Karpas-422 (cell line): ENCODE data around the gene FAM53B. TPM values are rescaled to one million over a fixed set of nuclear protein-coding genes. Genes with fewer than 3 reads are reported as not detected.

Source experiments
- DNase-seq: peaks from one replicate; pipeline ENCODE4 v3.0.0-alpha.2; 2015
- H2AFZ ChIP-seq: fragments of 200-600 bp; sonication (generic); 2 replicates; pipeline ENCODE4 v1.6.1; 2014; ENCODE audit warnings: antibody characterized with exemption, low read length, mixed read lengths
- H3K27ac ChIP-seq: fragments of 200-600 bp; sonication (generic); 2 replicates; pipeline ENCODE4 v1.5.1; 2014; ENCODE audit warnings: mild to moderate bottlenecking, low read length, moderate library complexity
- H3K27me3 ChIP-seq: fragments of 200-600 bp; sonication (generic); 2 replicates; pipeline ENCODE4 v1.6.1; 2014; ENCODE audit warnings: low read length, mixed read lengths
- H3K36me3 ChIP-seq: fragments of 200-600 bp; sonication (generic); 2 replicates; pipeline ENCODE4 v1.6.1; 2014; ENCODE audit warnings: low read length, mixed read lengths; ENCODE audit not compliant: insufficient read depth
- H3K4me1 ChIP-seq: fragments of 200-600 bp; sonication (generic); 2 replicates; pipeline ENCODE4 v1.6.1; 2014; ENCODE audit warnings: mild to moderate bottlenecking, low read length, mixed read lengths
- H3K4me2 ChIP-seq: fragments of 200-600 bp; sonication (generic); 2 replicates; pipeline ENCODE4 v1.6.1; 2014; ENCODE audit warnings: low read length, low read depth, mild to moderate bottlenecking; ENCODE audit not compliant: poor library complexity, severe bottlenecking
- H3K4me3 ChIP-seq: fragments of 200-600 bp; sonication (generic); 2 replicates; pipeline ENCODE4 v1.5.1; 2014; ENCODE audit warnings: mild to moderate bottlenecking, antibody characterized with exemption, low read length, mixed read lengths
- H3K79me2 ChIP-seq: fragments of 200-600 bp; sonication (generic); 2 replicates; pipeline ENCODE4 v1.6.1; 2014; ENCODE audit warnings: mild to moderate bottlenecking, low read length, mixed read lengths
- H3K9ac ChIP-seq: fragments of 200-600 bp; sonication (generic); 2 replicates; pipeline ENCODE4 v1.6.0; 2014; ENCODE audit warnings: low read length
- H3K9me2 ChIP-seq: fragments of 200-600 bp; sonication (generic), shearing (Covaris generic); replicated peaks from 2 replicates; pipeline ENCODE4 v1.6.0; 2014; ENCODE audit warnings: mild to moderate bottlenecking, low read length, moderate library complexity; ENCODE audit not compliant: insufficient read depth
- H3K9me3 ChIP-seq: fragments of 300-700, 200-600 bp; sonication (generic); 2 replicates; pipeline ENCODE4 v1.6.1; 2014; ENCODE audit warnings: low read length, mixed read lengths
- H4K20me1 ChIP-seq: fragments of 200-600 bp; sonication (generic); 2 replicates; pipeline ENCODE4 v1.6.1; 2014; ENCODE audit warnings: mild to moderate bottlenecking, antibody characterized with exemption, low read length, low read depth; ENCODE audit not compliant: insufficient read depth
- total RNA-seq: library from RNA; depleted of rRNA; stranded (reverse); fragments of >200 nt; shearing (Covaris generic); gene quantifications from 2 replicates; pipeline ENCODE4 v1.2.3, GENCODE V29; 2014; ENCODE audit warnings: low replicate concordance

The FAM53B gene
- total RNA-seq, 1 experiment from 2014 or later = 72.5 TPM

GRCh38 chr10:124599588-124600050 lies 144.6 kb downstream of the FAM53B start:
- no peaks in the 10 kb centered on the region for H3K9me3 ChIP-seq
- H2AFZ ChIP-seq = no peak overlapping the region
- H3K27me3 ChIP-seq = no peaks in the 10 kb centered on the region
- peaks cover 60% of the 10 kb centered on the region for H3K79me2 ChIP-seq
- peak overlapping the region; percentile 58 for H3K4me2 ChIP-seq
- peaks cover 88% of the 10 kb centered on the region for H3K4me1 ChIP-seq
- peaks cover 7% of the 10 kb centered on the region; the same call in 1 of the 2 replicates for H4K20me1 ChIP-seq
- no peaks in the 10 kb centered on the region; the same call in 1 of the 2 replicates for H3K36me3 ChIP-seq
- H3K9me2 ChIP-seq = no peaks in the 10 kb centered on the region
- peak overlapping the region; percentile 98 for H3K27ac ChIP-seq
- no peak overlapping the region for H3K4me3 ChIP-seq
- peak overlapping the region; percentile 77 for H3K9ac ChIP-seq
- no peak for DNase-seq

GRCh38 chr10:124598773-124599587 lies 145.2 kb downstream of the FAM53B start:
- peaks cover 82% of the 10 kb centered on the region for H3K4me1 ChIP-seq

GRCh38 chr10:124598196-124598595 lies 146.0 kb downstream of the FAM53B start:
- H3K9ac ChIP-seq = peak overlapping the region; percentile 77; the same call in 1 of the 2 replicates

More at GRCh38 chr10:124598773-124599587, 145.2 kb downstream of the FAM53B start:
- DNase-seq = no peak
- Histone ChIP-seq H3K9me2 (no peaks in the 10 kb centered on the region), H3K27ac (peak overlapping the region; percentile 98), H3K9ac (peak overlapping the region; percentile 77), H3K27me3 (no peaks in the 10 kb centered on the region), H2AFZ (no peak overlapping the region), H4K20me1 (peaks cover 7% of the 10 kb centered on the region; the same call in 1 of the 2 replicates), H3K4me3 (no peak overlapping the region), H3K36me3 (no peaks in the 10 kb centered on the region; the same call in 1 of the 2 replicates), H3K4me2 (peak overlapping the region; percentile 58), H3K79me2 (peaks cover 57% of the 10 kb centered on the region), H3K9me3 (no peaks in the 10 kb centered on the region)

GRCh38 chr10:124597846-124598165 lies 146.4 kb downstream of the FAM53B start:
- Histone ChIP-seq H3K79me2 (peaks cover 49% of the 10 kb centered on the region), H3K9me3 (no peaks in the 10 kb centered on the region), H3K36me3 (no peaks in the 10 kb centered on the region; the same call in 1 of the 2 replicates), H2AFZ (no peak overlapping the region), H3K4me3 (no peak overlapping the region), H4K20me1 (peaks cover 13% of the 10 kb centered on the region; the same call in 1 of the 2 replicates), H3K4me1 (peaks cover 70% of the 10 kb centered on the region), H3K27me3 (no peaks in the 10 kb centered on the region), H3K4me2 (no peak overlapping the region), H3K27ac (peak overlapping the region; percentile 51; the same call in 1 of the 2 replicates), H3K9ac (no peak overlapping the region), H3K9me2 (no peaks in the 10 kb centered on the region)
- no peak for DNase-seq

More at GRCh38 chr10:124598196-124598595, 146.0 kb downstream of the FAM53B start:
- Histone ChIP-seq H4K20me1 (peaks cover 13% of the 10 kb centered on the region; the same call in 1 of the 2 replicates), H3K9me3 (no peaks in the 10 kb centered on the region), H3K4me3 (no peak overlapping the region), H3K4me1 (peaks cover 74% of the 10 kb centered on the region), H3K36me3 (no peaks in the 10 kb centered on the region; the same call in 1 of the 2 replicates), H3K79me2 (peaks cover 53% of the 10 kb centered on the region), H3K27me3 (no peaks in the 10 kb centered on the region), H3K27ac (no peak overlapping the region), H2AFZ (no peak overlapping the region), H3K4me2 (no peak overlapping the region), H3K9me2 (no peaks in the 10 kb centered on the region)
- no peak for DNase-seq

GRCh38 chr10:124596962-124597845 lies 147.0 kb downstream of the FAM53B start:
- peak overlapping the region; percentile 51 for H3K27ac ChIP-seq
- no peaks in the 10 kb centered on the region; the same call in 1 of the 2 replicates for H3K36me3 ChIP-seq
- no peaks in the 10 kb centered on the region for H3K27me3 ChIP-seq
- no peaks in the 10 kb centered on the region for H3K9me3 ChIP-seq
- H3K79me2 ChIP-seq = peaks cover 48% of the 10 kb centered on the region
- no peak overlapping the region for H3K4me2 ChIP-seq
- peaks cover 64% of the 10 kb centered on the region for H3K4me1 ChIP-seq
- H3K9me2 ChIP-seq = no peaks in the 10 kb centered on the region
- H2AFZ ChIP-seq = no peak overlapping the region
- H3K4me3 ChIP-seq = no peak overlapping the region
- 0 out of 2 replicates have a peak overlapping the region, but pooled peaks have one; percentile 25 for H3K9ac ChIP-seq
- H4K20me1 ChIP-seq = peaks cover 19% of the 10 kb centered on the region; the same call in 1 of the 2 replicates
- no peak for DNase-seq

- DNase-seq = no peak
Measured at GRCh38 chr10:124596116-124596785, 147.9 kb downstream of the FAM53B start.

GRCh38 chr10:124595143-124595883 lies 148.9 kb downstream of the FAM53B start:
- peaks cover 45% of the 10 kb centered on the region for H3K4me1 ChIP-seq
- no peaks in the 10 kb centered on the region for H3K9me3 ChIP-seq
- H3K27me3 ChIP-seq = no peaks in the 10 kb centered on the region
- no peak overlapping the region for H3K4me2 ChIP-seq
- H3K4me3 ChIP-seq = no peak overlapping the region
- H3K9me2 ChIP-seq = no peaks in the 10 kb centered on the region
- H2AFZ ChIP-seq = no peak overlapping the region
- no peak overlapping the region for H3K9ac ChIP-seq
- peaks cover 23% of the 10 kb centered on the region; the same call in 1 of the 2 replicates for H4K20me1 ChIP-seq
- no peak for DNase-seq
- H3K79me2 ChIP-seq = peaks cover 57% of the 10 kb centered on the region
- H3K36me3 ChIP-seq = peaks cover 2% of the 10 kb centered on the region
- peak overlapping the region; percentile 22; the same call in 1 of the 2 replicates for H3K27ac ChIP-seq

More at GRCh38 chr10:124596116-124596785, 147.9 kb downstream of the FAM53B start:
- no peak overlapping the region for H2AFZ ChIP-seq
- H3K4me3 ChIP-seq = no peak overlapping the region
- H3K9me3 ChIP-seq = no peaks in the 10 kb centered on the region
- no peak overlapping the region for H3K27ac ChIP-seq
- no peaks in the 10 kb centered on the region; the same call in 1 of the 2 replicates for H3K36me3 ChIP-seq
- peaks cover 54% of the 10 kb centered on the region for H3K4me1 ChIP-seq
- H3K9ac ChIP-seq = no peak overlapping the region
- no peaks in the 10 kb centered on the region for H3K9me2 ChIP-seq
- H3K79me2 ChIP-seq = peaks cover 51% of the 10 kb centered on the region
- no peak overlapping the region for H3K4me2 ChIP-seq
- H4K20me1 ChIP-seq = peaks cover 23% of the 10 kb centered on the region; the same call in 1 of the 2 replicates
- no peaks in the 10 kb centered on the region for H3K27me3 ChIP-seq
